Measurements from ENCODE around the gene ANKRD65.
"Not testable (repeated sequence)": the region's sequence is repeated elsewhere in the genome, so short reads cannot be mapped to it uniquely, and the experiment has no call there.

ANKRD65 gene

GRCh38 chr1:1419813-1420653 lies 1.0 kb downstream of the ANKRD65 start:
- no peak for DNase-seq (ENCODE audit: low read depth)
- peak overlapping the region; percentile 11 for H3K4me3 ChIP-seq (ENCODE audit: low read depth, low read length)

GRCh38 chr1:1419363-1419812 lies 1.7 kb downstream of the ANKRD65 start:
- no peak overlapping the region for H3K4me3 ChIP-seq (ENCODE audit: low read depth, low read length)
- DNase-seq (ENCODE audit: low read depth) = no peak

- DNase-seq (ENCODE audit: low read depth) = no peak
- no peak overlapping the region for H3K4me3 ChIP-seq (ENCODE audit: low read depth, low read length)
These were observed 2.4 kb downstream of the ANKRD65 start for GRCh38 chr1:1418464-1419362.

GRCh38 chr1:1417825-1418463 lies 3.1 kb downstream of the ANKRD65 start:
- not testable (repeated sequence) for DNase-seq (ENCODE audit: low read depth); H3K4me3 ChIP-seq (ENCODE audit: low read depth, low read length)

GRCh38 chr1:1417396-1417795 lies 3.7 kb downstream of the ANKRD65 start:
- not testable (repeated sequence) for DNase-seq (ENCODE audit: low read depth); H3K4me3 ChIP-seq (ENCODE audit: low read depth, low read length)

GRCh38 chr1:1415751-1416150 lies 5.3 kb downstream of the ANKRD65 start:
- no peak for DNase-seq (ENCODE audit: low read depth)
- no peak overlapping the region for H3K4me3 ChIP-seq (ENCODE audit: low read depth, low read length)

GRCh38 chr1:1412311-1412902 lies 8.7 kb downstream of the ANKRD65 start:
- not testable (repeated sequence) for H3K4me3 ChIP-seq (ENCODE audit: low read depth, low read length); DNase-seq (ENCODE audit: low read depth)

- no peak overlapping the region for H3K4me3 ChIP-seq (ENCODE audit: low read depth, low read length)
- DNase-seq (ENCODE audit: low read depth) = no peak
These were observed 9.4 kb downstream of the ANKRD65 start for GRCh38 chr1:1411626-1412025.

GRCh38 chr1:1410238-1410637 lies 10.8 kb downstream of the ANKRD65 start:
- DNase-seq (ENCODE audit: low read depth) = not testable (repeated sequence)

GRCh38 chr1:1407636-1408318 lies 13.3 kb downstream of the ANKRD65 start:
- DNase-seq (ENCODE audit: low read depth) = no peak
- H3K4me3 ChIP-seq (ENCODE audit: low read depth, low read length) = peak overlapping the region; percentile 95

More at GRCh38 chr1:1410238-1410637, 10.8 kb downstream of the ANKRD65 start:
- not testable (repeated sequence) for H3K4me3 ChIP-seq (ENCODE audit: low read depth, low read length)

GRCh38 chr1:1406821-1407635 lies 14.0 kb downstream of the ANKRD65 start, which contains the start of gene MRPL20:
TSS of gene MRPL20 (minus strand) at chr1:1407293. CDS start at chr1:1407217, 76 bp downstream.
- DNase-seq (ENCODE audit: low read depth) = peak; percentile 60

GRCh38 chr1:1406101-1406820 lies 14.8 kb downstream of the ANKRD65 start:
- DNase-seq (ENCODE audit: low read depth) = no peak
- peak overlapping the region; percentile 95 for H3K4me3 ChIP-seq (ENCODE audit: low read depth, low read length)

More at GRCh38 chr1:1406821-1407635, 14.0 kb downstream of the ANKRD65 start, which contains the start of gene MRPL20:
- peak within 1 kb of the TSS; percentile 95 for H3K4me3 ChIP-seq (ENCODE audit: low read depth, low read length)

GRCh38 chr1:1403653-1404052 lies 17.4 kb downstream of the ANKRD65 start:
- no peak overlapping the region for H3K4me3 ChIP-seq (ENCODE audit: low read depth, low read length)
- no peak for DNase-seq (ENCODE audit: low read depth)

- not testable (repeated sequence) for DNase-seq (ENCODE audit: low read depth); H3K4me3 ChIP-seq (ENCODE audit: low read depth, low read length)
These were observed 18.1 kb downstream of the ANKRD65 start for GRCh38 chr1:1402901-1403392.

GRCh38 chr1:1402072-1402900 lies 18.8 kb downstream of the ANKRD65 start:
- no peak for DNase-seq (ENCODE audit: low read depth)
- H3K4me3 ChIP-seq (ENCODE audit: low read depth, low read length) = no peak overlapping the region

GRCh38 chr1:1401457-1402010 lies 19.5 kb downstream of the ANKRD65 start:
- H3K4me3 ChIP-seq (ENCODE audit: low read depth, low read length) = no peak overlapping the region
- no peak for DNase-seq (ENCODE audit: low read depth)
